ENCODE measurements around the gene NEB. TPM values are rescaled to one million over a fixed set of nuclear protein-coding genes. Genes with fewer than 3 reads are reported as not detected.
"Not testable (repeated sequence)": the region's sequence is repeated elsewhere in the genome, so short reads cannot be mapped to it uniquely, and the experiment has no call there.

NEB gene
- total RNA-seq, 1 donor from 2014 or later: 0.64 TPM

GRCh38 chr2:151704480-151704961, 29.8 kb downstream of the NEB start:
- not testable (repeated sequence) for DNase-seq (ENCODE audit: low spot score)

DNA sequence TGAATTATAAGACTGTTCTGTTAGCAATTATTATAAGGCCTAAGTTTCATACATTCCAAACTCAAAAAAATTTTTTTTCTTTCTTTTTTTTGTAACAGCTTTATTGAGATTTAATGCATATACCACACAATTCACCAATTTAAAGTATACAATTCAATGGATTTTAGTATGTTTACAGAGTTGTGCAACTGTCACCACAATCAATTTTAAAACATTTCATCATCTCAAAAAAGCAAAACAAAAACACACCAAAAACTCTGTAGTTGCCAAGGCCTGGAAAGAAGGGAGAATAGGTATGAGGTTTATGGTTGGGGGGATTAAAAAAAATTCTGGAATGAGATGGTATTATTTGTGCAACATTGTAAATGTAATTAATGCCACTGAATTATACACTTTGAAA, 36.1 kb downstream of the NEB start:
- not testable (repeated sequence) for DNase-seq (ENCODE audit: low spot score)

GRCh38 chr2:151695778-151696177, 38.5 kb downstream of the NEB start:
- DNase-seq (ENCODE audit: low spot score): no peak

- no peak for DNase-seq (ENCODE audit: low spot score)
Observed at GRCh38 chr2:151691631-151692030, 42.6 kb downstream of the NEB start.

DNA sequence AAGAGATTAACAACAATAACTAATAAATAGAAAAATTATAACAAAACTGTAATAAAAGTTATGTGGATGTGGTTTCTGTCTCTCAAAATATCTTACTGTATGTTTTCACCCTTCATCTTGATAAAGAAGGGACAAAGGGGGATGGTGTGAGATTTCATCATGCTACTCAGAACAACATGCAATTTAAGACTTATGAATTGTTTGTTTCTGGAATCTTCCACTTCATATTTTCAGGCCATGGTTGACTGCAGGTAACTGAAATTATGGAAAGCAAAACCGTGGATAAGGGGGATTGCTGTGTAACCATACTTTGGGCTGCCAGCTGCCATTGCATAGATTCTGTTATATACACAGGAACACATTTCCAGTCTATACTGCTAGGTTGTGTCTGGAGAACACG, 45.6 kb downstream of the NEB start:
- no peak for DNase-seq (ENCODE audit: low spot score)

DNA sequence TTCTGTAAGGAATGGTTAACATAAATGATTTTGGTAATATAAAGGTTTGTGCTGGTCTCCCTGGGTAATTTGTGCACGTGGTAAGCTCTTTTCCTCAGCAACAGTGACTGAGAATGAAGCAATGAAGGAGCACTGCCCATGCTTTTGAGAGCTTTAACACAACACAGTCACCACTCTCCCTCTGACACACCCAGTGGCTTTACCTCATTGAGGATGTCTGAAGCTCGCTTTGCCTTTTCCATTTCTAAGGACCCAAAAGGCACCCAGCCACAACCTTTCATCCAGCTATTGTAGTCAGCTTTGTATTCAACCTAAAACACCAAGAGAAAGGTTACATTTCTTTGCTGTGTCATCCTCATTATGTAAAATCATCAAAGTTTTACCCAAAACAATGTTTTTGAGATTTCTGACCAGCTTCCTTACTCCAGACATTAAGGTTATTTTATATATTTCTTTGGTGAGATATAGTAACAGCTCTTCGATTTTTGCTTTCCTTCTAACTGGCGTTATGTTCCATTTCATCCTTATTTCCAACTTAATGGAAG, 51.7 kb downstream of the NEB start:
- no peak for DNase-seq (ENCODE audit: low spot score)

DNA sequence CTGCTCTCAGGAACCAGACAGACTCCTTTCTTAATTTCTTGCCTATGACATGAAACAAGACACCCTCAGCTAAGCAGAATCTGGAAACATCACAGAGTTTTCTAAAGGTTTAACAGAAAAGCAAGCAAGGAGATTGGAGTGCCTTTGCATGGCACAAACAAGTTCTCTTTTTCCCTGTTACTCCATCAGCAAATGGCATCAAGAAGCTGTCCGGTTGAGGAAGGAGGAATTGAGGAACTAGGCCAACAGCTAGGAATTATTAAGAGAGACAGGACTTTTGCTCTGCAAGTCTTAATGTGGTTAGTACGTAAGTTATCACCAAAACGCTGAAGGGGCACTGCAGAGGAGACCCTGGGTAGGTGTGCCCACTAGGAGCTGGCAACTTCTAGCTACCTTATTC, 53.2 kb downstream of the NEB start:
- no peak for DNase-seq (ENCODE audit: low spot score)

DNA sequence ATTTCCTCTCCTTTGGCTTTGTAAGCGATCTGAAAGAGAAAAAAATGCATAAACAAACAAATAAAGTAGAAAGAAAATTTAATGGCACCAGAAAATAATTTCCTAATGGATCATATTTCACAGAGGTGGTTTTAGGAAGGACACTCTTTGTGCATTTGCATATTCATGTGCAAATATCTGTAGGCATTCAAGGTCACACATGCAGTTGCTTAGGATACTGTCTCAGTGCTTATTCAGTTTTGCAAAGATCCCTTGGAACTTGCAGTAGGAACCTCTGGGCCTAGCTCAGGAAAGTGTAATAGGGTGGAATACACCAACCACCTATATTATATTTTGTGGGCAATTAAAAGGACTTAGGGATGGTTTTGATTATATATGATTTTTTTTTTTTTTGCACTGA, 54.3 kb downstream of the NEB start:
- no peak for DNase-seq (ENCODE audit: low spot score)

GRCh38 chr2:151678849-151679248, 55.4 kb downstream of the NEB start:
- DNase-seq (ENCODE audit: low spot score): no peak

GRCh38 chr2:151673016-151673415, 61.3 kb downstream of the NEB start:
- no peak for DNase-seq (ENCODE audit: low spot score)

DNA sequence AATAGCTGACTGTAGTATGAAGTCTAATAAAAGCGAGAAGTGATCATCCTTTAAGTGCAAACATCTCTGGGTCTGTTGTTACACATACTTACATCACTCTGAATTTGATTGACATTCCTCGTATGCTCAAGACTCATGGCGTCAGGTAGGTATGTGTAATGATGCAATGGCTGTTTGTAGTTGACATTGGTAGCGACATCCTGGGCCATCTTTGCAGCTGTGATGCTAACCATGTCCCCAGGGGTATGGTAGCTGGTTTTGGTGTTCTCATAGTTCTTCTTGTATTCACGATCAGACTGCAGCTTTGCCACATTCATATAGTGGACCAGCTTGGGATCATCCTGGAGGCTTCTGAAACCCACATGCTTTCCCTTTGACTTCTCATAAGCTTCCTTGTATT, 62.0 kb downstream of the NEB start:
- DNase-seq (ENCODE audit: low spot score): no peak

DNA sequence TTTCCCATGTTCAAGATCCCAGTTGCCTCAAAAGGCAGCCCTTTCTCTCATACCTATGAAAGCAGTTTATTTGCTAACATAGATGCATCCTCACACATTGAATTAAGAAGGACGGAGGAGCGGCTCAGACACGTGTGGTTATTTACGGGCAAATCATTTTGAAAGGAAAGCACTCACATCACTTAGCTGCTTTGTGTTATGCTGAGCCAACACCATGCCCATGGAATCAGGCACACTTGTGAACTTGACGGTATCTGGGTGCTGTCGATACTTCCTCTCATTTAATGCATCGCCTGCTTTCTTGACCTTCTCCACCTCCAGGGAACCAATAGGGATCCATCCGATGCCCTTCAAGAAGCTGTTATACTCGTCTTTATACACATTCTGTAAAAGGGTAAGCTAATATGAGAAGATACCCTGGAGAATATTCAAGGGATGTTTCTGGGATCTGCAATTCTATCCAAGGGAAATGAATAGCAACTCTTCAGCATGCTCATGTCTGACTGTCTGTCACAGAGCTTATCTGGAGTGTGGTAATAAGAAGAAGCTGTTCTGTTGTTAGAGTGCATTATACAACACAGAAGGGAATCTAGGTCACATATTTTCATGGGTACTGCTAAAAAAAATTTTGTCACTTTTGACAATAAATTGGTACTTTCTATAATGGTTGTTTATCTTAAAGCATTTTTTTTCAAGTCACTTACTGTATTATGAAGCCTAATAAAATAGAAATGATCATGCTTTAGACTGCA, 63.3 kb downstream of the NEB start:
- no peak for DNase-seq (ENCODE audit: low spot score)

- DNase-seq (ENCODE audit: low spot score): no peak
Observed at GRCh38 chr2:151670346-151670745, 63.9 kb downstream of the NEB start.

DNA sequence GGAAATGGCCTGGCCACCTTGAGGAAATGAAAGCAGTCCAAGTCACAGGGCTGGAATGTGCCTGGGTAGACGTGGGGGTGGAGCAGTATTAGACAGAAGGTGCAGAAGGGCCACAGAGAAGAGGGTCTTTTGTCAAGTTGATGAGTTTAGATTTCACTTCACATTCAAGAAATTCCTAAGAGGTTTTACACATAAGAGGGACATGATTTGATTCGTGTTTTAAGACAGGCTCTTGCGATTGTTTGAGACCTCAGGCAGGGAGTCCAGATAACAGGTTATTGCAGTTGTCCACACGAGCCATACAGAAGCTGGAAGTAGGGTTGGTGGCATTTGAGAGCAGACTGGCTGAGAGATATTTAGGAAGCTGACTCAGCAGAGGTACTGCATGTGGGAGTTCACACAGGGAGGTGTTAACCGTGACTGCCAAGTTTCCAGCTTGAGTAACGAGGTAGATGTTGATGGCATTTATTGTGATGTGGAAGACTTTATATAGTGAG, 64.6 kb downstream of the NEB start:
- no peak for DNase-seq (ENCODE audit: low spot score)

GRCh38 chr2:151668737-151669136, 65.5 kb downstream of the NEB start:
- DNase-seq (ENCODE audit: low spot score): no peak

DNA sequence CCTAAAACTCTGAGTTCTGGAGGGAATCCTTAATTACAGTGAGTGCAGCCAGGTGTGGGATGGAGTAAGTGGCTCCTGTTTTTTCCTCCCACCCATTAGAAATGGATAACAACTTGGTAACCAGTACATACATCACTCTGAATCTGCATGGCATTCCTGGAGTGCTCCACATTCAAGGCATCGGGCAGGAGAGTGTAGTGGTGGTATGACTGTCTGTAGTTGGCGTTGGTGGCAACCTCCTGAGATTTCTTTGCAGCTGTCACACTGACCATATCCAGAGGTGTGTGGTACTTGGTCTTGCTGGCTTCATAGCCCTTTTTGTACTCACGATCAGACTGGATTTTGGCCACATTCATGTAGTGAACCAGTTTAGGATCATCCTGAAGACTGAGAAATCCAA, 68.3 kb downstream of the NEB start:
- DNase-seq (ENCODE audit: low spot score): no peak

GRCh38 chr2:151664520-151664919, 69.8 kb downstream of the NEB start:
- no peak for DNase-seq (ENCODE audit: low spot score)

GRCh38 chr2:151661625-151662024, 72.7 kb downstream of the NEB start:
- no peak for DNase-seq (ENCODE audit: low spot score)

DNA sequence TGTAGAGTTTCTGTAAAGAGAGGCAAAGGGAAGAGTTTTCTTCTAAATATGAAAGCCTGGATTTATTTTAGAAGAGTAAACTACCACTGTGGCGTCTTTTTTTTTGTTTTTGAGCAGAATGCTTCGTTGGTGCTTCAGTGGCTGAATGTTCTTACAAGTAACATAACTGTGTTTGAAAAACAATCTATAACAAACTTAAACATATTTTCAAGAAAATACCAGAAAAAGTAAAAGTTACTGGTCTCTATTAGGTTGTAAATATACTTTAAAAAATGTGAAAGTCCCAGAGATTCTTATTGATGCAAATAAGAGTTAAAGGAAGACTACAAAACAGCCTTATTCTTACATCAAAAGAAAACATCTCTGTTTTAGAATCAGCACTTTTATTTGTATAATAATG, 76.2 kb downstream of the NEB start:
- no peak for DNase-seq (ENCODE audit: low spot score)

DNA sequence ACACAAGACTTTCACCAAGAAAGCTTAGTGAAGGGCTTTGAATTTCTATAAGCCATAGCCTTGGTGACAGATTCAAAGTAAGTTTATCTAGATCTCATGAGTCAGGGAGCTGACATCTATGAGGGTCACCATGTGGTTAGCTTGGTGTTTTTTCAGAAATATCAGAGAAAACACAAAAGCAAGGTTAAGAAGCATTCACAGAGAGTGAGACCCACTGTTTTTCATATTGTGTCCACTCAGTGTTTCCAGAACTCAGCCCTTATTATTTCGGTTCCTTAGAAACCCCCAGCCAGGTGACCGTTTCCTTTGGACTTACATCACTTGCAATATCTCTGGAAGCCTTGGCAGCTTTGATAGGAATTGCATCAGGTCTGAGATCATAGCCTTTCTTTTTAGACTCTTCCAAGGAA, 76.6 kb downstream of the NEB start:
- DNase-seq (ENCODE audit: low spot score): no peak

GRCh38 chr2:151655663-151656398, 78.4 kb downstream of the NEB start:
- DNase-seq (ENCODE audit: low spot score): no peak

DNA sequence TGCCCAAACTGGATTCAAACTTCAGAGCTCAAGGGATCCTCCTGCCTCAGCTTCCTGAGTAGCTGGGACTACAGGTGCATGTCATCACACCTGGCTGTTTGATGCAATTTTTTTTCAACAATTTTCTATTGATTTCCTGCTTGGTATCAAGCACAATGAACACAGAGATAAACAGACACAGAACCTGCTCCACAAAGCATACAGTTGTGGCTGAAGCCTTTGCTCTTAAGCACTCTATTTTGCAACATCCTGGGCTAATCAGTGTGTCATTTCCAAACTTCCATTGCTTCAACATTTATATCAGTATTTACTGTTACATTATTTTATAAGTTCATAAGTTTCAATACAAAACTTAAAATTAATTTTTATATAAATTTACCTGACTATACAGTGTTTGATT, 79.4 kb downstream of the NEB start:
- no peak for DNase-seq (ENCODE audit: low spot score)
